Fibroblast of peridontal ligament (primary cell): Measurements from ENCODE around the gene PDLIM4.

ENCODE experiments used
- DNase-seq: peaks from one replicate; pipeline ENCODE4 v3.0.0-alpha.2; 2010; ENCODE audit errors: extremely low read depth

Gene PDLIM4

GRCh38 chr5:132257131-132258101 is at the start of gene PDLIM4:
PDLIM4 (plus strand) TSS chr5:132257696; CDS start chr5:132257735, 39 bp downstream.
- peak; percentile 32 for DNase-seq

- DNase-seq, result no peak
Observed at GRCh38 chr5:132207778-132208177, 49.7 kb upstream of the PDLIM4 start.

GRCh38 chr5:132209131-132209530 is 48.4 kb upstream of the PDLIM4 start:
- DNase-seq, result peak; percentile 29

- no peak for DNase-seq
Observed at GRCh38 chr5:132209901-132210545, 47.5 kb upstream of the PDLIM4 start.

- DNase-seq, result no peak
Observed at GRCh38 chr5:132210944-132211343, 46.6 kb upstream of the PDLIM4 start.

- DNase-seq, result no peak
Observed at GRCh38 chr5:132211787-132212186, 45.7 kb upstream of the PDLIM4 start.

- no peak for DNase-seq
Observed at GRCh38 chr5:132213666-132214065, 43.8 kb upstream of the PDLIM4 start.

GRCh38 chr5:132214491-132214890 is 43.0 kb upstream of the PDLIM4 start:
- no peak for DNase-seq

- DNase-seq, result peak; percentile 97
Observed at GRCh38 chr5:132215329-132215728, 42.2 kb upstream of the PDLIM4 start.

GRCh38 chr5:132218321-132218720 is 39.2 kb upstream of the PDLIM4 start:
- no peak for DNase-seq

GRCh38 chr5:132219289-132219970 is 38.1 kb upstream of the PDLIM4 start:
- DNase-seq, result no peak

GRCh38 chr5:132219981-132220380 is 37.5 kb upstream of the PDLIM4 start:
- no peak for DNase-seq

- no peak for DNase-seq
Observed at GRCh38 chr5:132220491-132220890, 37.0 kb upstream of the PDLIM4 start.

- peak; percentile 95 for DNase-seq
Observed at GRCh38 chr5:132221781-132222648, 35.5 kb upstream of the PDLIM4 start.

GRCh38 chr5:132222649-132223038 is 34.9 kb upstream of the PDLIM4 start:
- no peak for DNase-seq

- DNase-seq, result no peak
Observed at GRCh38 chr5:132223861-132224260, 33.6 kb upstream of the PDLIM4 start.

GRCh38 chr5:132224716-132225115 is 32.8 kb upstream of the PDLIM4 start:
- DNase-seq, result no peak

- DNase-seq, result peak; percentile 91
Observed at GRCh38 chr5:132225165-132226032, 32.1 kb upstream of the PDLIM4 start.

- DNase-seq, result peak; percentile 59
Observed at GRCh38 chr5:132226516-132227234, 30.8 kb upstream of the PDLIM4 start.

GRCh38 chr5:132227235-132227484 is 30.3 kb upstream of the PDLIM4 start:
- no peak for DNase-seq
